ENCODE data around the gene CCDC3.

CCDC3 gene

DNA sequence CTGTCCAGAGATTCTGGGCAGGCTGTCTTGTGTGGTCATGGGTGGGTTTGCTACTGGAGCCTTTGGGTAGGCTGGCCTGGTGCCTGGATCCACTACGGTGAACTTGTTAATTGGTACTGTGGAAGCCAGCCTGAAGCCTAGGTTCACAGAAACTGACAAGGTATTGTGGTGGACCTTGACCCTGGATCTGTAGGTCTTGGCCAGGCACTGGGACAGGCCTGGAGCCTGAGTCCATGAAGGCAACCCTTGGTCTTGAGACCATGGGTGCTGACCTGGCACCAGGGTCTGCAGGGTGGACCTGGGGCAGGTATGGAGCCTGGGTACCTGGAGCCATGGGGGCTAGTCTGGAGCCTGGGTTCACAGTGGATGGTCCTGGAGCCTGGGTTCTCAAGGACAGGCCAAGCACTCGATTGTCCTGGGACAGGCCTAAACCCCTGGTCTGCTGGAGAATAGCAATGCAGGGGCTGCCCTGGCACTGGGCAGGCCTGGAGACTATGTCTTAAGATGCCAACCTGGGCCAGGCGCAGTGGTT is 85.8 kb downstream of the CCDC3 start:
- no peak overlapping the region for H3K9ac ChIP-seq
- no peaks in the 10 kb centered on the region for H4K20me1 ChIP-seq
- H3K27ac ChIP-seq: no peak overlapping the region
- peaks cover 0 to 8% (median 0%) of the 10 kb centered on the region in 11 experiments; a peak in 3 of 22 replicates for H3K9me3 ChIP-seq (replicated peaks in 1 of 11)
- no peak overlapping the region for H3K4me3 ChIP-seq
- H3K27me3 ChIP-seq: no peaks in the 10 kb centered on the region
- TF ChIP-seq Cebpa-rat (IDR thresholded peaks at IDR 0.05): no peak
- no peaks in the 10 kb centered on the region for H3K36me3 ChIP-seq
- no peaks in the 10 kb centered on the region for H3K4me1 ChIP-seq
- no peak overlapping the region for H3K4me2 ChIP-seq

DNA sequence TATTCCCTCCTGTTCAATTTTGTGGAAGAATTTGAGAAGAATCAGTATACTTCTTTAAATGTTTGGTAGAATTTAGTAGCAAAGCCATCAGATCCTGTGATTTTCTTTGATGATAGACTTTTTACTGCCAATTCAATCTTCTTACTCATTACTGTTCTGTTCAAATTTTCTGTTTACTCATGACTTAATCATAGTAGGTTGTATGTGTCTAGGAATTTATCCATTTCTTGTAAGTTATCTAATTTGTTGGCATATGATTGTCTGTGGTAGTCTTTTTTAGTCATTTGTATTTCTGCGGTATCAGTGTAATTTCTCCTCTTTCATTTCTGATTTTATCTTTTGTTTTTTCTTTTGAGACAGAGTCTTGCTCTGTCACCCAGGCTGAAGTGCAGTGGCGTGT is 87.4 kb downstream of the CCDC3 start:
- Histone ChIP-seq H3K4me3 (no peak overlapping the region), H3K4me2 (no peak overlapping the region), H3K9ac (no peak overlapping the region), H3K4me1 (no peaks in the 10 kb centered on the region), H3K27ac (no peak overlapping the region), H3K27me3 (no peaks in the 10 kb centered on the region), H3K36me3 (no peaks in the 10 kb centered on the region), H3K9me3 (replicated peaks in 1 of 11) (peaks cover 0 to 8% (median 0%) of the 10 kb centered on the region in 11 experiments; a peak in 3 of 22 replicates), H4K20me1 (no peaks in the 10 kb centered on the region)
- no peak for TF ChIP-seq Cebpa-rat (IDR thresholded peaks at IDR 0.05)

DNA sequence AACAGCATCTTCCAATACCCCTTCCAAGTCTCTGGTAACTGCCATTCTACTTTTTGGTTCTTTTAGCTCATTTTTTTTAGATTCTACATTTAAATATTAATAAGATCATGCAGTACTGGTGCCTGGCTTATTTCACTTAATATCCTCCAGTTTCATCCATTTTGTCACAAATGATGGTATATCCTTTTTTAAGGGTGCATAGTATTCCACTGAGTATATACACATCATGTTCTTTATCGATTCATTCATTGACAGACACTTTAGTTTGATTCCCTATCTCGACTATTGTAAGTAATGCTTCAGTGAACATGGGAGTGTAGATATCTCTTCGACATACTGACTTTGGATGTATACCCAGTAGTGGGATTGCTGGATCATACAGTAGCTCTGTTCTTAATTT is 89.7 kb downstream of the CCDC3 start:
- H3K27me3 ChIP-seq: no peaks in the 10 kb centered on the region

DNA sequence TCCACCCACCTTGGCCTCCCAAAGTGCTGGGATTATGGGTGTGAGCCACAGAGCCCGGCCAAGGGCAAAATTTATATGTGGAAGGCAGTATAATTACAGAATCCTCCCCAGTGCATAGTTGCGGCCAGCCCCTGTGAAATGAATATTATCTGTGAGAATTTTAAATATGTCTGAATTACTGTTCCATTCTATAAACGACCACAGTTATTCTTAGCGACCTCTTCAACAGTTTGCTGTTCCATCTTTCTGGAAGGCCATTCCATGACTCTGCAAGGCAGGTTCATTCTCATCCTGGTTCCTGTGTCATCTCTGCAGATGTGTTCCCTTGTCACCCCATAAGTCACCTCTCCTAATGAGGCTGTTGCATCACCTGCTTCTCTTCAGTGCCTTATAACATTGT is 90.7 kb downstream of the CCDC3 start:
- H3K4me2 ChIP-seq: no peak overlapping the region
- H3K4me3 ChIP-seq: no peak overlapping the region
- H3K27me3 ChIP-seq: no peaks in the 10 kb centered on the region
- no peaks in the 10 kb centered on the region for H4K20me1 ChIP-seq
- no peak for TF ChIP-seq Cebpa-rat (IDR thresholded peaks at IDR 0.05)
- H3K9me3 ChIP-seq (replicated peaks in 1 of 11): peaks cover 0 to 5% (median 0%) of the 10 kb centered on the region in 11 experiments; a peak in 2 of 22 replicates
- H3K36me3 ChIP-seq: no peaks in the 10 kb centered on the region
- H3K9ac ChIP-seq: no peak overlapping the region
- H3K27ac ChIP-seq: no peak overlapping the region
- H3K4me1 ChIP-seq: no peaks in the 10 kb centered on the region

More for the DNA sequence above, 89.7 kb downstream of the CCDC3 start:
- H3K9me3 ChIP-seq (replicated peaks in 1 of 11): peaks cover 0 to 8% (median 0%) of the 10 kb centered on the region in 11 experiments; a peak in 3 of 22 replicates
- no peak overlapping the region for H3K27ac ChIP-seq
- no peaks in the 10 kb centered on the region for H4K20me1 ChIP-seq
- TF ChIP-seq Cebpa-rat (IDR thresholded peaks at IDR 0.05): no peak
- no peak overlapping the region for H3K4me2 ChIP-seq
- H3K4me1 ChIP-seq: no peaks in the 10 kb centered on the region
- H3K9ac ChIP-seq: no peak overlapping the region
- H3K4me3 ChIP-seq: no peak overlapping the region
- H3K36me3 ChIP-seq: no peaks in the 10 kb centered on the region

DNA sequence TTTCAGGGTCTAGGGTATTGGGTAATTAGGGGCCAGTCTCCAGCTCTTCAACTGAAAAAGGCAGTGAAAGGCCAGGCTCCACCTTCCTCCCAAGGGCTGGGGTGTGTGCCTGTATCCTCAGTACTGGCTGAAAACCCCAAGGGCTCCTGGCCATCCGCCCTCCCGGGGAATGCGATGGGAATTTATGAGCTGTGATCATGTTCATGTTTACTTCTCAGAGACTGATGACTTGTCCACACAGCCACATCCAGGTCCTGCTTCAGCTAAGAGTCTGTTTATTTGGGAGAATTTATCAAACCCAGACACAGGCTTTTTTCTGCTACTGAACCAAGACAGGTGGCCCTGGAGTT is 91.7 kb downstream of the CCDC3 start:
- H3K9me3 ChIP-seq (replicated peaks in 1 of 11): peaks cover 0 to 5% (median 0%) of the 10 kb centered on the region in 11 experiments; a peak in 2 of 22 replicates
- H3K27ac ChIP-seq: no peak overlapping the region
- H3K27me3 ChIP-seq: no peaks in the 10 kb centered on the region
- no peak overlapping the region for H3K4me2 ChIP-seq
- H3K36me3 ChIP-seq: no peaks in the 10 kb centered on the region
- no peak overlapping the region for H3K4me3 ChIP-seq
- TF ChIP-seq Cebpa-rat (IDR thresholded peaks at IDR 0.05): no peak
- no peaks in the 10 kb centered on the region for H4K20me1 ChIP-seq
- H3K9ac ChIP-seq: no peak overlapping the region
- H3K4me1 ChIP-seq: no peaks in the 10 kb centered on the region

DNA sequence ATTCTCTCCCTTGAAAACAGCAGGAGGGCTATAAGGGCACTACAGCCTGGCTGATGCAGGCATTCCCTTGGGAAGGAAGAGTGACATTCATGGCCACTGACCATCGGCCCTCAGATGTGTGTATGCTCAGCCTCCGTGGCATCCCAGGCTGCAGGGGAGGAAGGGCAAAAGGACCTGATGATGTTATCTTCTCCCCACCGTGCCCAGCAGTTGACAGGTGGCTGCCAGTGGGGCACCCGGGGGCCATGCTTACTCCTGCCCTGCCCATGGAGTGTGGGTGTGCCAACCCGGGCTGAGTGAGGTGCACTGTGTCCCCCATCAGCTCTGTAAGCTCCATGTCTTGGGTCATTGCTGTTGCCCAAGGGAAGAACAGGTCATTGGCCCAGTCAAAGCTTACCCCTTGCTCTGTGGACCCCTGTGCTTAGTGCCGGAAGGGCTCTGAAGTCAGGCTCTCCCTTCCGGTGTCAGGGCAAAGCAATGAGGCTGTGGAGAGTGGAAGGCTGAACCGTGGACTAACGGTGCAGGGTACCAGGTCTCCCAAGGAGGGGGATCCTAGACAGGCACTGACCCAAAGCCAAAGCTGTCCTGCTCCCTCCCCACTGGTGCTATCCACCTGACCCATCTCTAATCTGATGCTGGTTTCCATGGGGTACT is 92.2 kb downstream of the CCDC3 start:
- Histone ChIP-seq H4K20me1 (no peaks in the 10 kb centered on the region), H3K4me2 (no peak overlapping the region), H3K27me3 (no peaks in the 10 kb centered on the region), H3K27ac (no peak overlapping the region), H3K36me3 (no peaks in the 10 kb centered on the region), H3K4me3 (no peak overlapping the region), H3K4me1 (no peaks in the 10 kb centered on the region), H3K9me3 (replicated peaks in 1 of 11) (peaks cover 0 to 5% (median 0%) of the 10 kb centered on the region in 11 experiments; a peak in 2 of 22 replicates), H3K9ac (no peak overlapping the region)
- TF ChIP-seq Cebpa-rat (IDR thresholded peaks at IDR 0.05): no peak

DNA sequence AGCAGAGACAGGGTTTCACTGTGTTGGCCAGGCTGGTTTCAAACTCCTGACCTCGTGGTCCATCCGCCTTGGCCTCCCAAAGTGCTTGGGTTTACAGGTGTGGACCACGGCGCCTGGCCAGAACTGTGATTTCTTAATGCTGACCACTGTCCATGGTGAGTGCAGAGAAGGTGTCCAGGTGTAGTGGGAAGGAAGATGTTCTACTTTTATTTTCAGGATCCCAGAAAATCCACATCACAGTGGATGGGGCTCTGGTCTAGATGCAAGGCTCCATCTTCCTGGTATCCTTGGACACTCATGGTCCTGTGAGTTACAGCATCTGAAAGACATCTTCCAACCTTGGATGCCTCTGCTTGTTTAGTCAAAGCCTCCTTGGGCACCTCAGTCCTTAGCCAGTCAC is 92.7 kb downstream of the CCDC3 start:
- no peaks in the 10 kb centered on the region for H3K4me1 ChIP-seq
- no peaks in the 10 kb centered on the region for H3K27me3 ChIP-seq
- no peak overlapping the region for H3K4me3 ChIP-seq
- no peaks in the 10 kb centered on the region for H4K20me1 ChIP-seq
- H3K27ac ChIP-seq: no peak overlapping the region
- H3K9ac ChIP-seq: no peak overlapping the region
- peaks cover 0 to 5% (median 0%) of the 10 kb centered on the region in 11 experiments; a peak in 2 of 22 replicates for H3K9me3 ChIP-seq (replicated peaks in 1 of 11)
- TF ChIP-seq Cebpa-rat (IDR thresholded peaks at IDR 0.05): no peak
- H3K4me2 ChIP-seq: no peak overlapping the region
- H3K36me3 ChIP-seq: no peaks in the 10 kb centered on the region

DNA sequence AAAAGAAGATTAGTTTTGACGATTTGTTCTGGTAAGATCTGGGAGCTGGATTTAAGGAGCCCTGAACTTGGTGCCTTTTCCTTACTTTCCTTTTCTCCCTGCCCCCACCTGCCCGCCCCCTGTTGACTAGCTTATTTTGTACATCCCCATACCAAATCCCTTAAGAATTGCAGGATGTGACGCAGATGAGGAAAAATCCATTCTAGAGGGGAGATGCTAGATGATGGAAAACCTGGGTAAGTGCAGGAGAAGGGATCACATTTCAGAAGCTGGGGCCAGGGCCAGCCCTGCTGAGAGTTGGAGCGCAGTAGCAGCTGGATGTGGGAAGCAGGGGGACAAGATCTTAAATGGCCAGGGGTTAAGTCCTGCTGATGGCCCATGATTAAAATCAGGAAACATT is 93.9 kb downstream of the CCDC3 start:
- Histone ChIP-seq H3K27ac (no peak overlapping the region), H4K20me1 (no peaks in the 10 kb centered on the region), H3K4me2 (no peak overlapping the region), H3K36me3 (no peaks in the 10 kb centered on the region), H3K27me3 (no peaks in the 10 kb centered on the region), H3K4me1 (no peaks in the 10 kb centered on the region), H3K9ac (no peak overlapping the region), H3K4me3 (no peak overlapping the region), H3K9me3 (replicated peaks in 1 of 11) (peaks cover 0 to 5% (median 0%) of the 10 kb centered on the region in 11 experiments; a peak in 2 of 22 replicates)
- no peak for TF ChIP-seq Cebpa-rat (IDR thresholded peaks at IDR 0.05)

DNA sequence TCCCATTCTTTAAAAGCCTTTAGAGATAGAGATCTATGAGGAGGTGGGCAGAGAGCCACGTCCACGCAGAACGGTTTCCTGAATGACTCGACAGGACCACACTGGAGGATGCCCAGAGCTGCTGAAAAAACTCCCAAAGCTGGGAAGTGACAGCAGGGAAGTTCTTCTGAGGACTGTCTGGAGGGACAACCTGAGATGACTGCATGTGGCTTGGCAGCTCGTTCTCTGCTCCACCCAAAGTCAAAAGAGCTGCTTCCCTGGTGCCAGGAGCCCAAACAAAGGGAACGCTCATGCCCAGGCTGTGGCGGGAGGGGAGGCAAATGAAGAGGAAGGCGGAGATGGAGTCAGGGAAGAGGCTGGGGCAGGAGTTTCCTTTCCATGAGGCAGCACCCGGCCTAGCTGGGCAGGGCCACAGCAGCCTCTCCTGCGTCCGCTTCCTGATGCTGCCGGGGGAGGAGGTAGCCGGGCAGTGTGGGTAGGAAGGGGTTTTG is 95.4 kb downstream of the CCDC3 start:
- H3K36me3 ChIP-seq: no peaks in the 10 kb centered on the region
- TF ChIP-seq Cebpa-rat (IDR thresholded peaks at IDR 0.05): no peak
- no peaks in the 10 kb centered on the region for H3K4me1 ChIP-seq
- H3K27me3 ChIP-seq: no peaks in the 10 kb centered on the region
- no peak overlapping the region for H3K4me3 ChIP-seq
- H3K9ac ChIP-seq: no peak overlapping the region
- no peaks in the 10 kb centered on the region for H4K20me1 ChIP-seq
- no peaks in the 10 kb centered on the region for H3K9me3 ChIP-seq (replicated peaks in 1 of 11)
- H3K27ac ChIP-seq: no peak overlapping the region
- no peak overlapping the region for H3K4me2 ChIP-seq

DNA sequence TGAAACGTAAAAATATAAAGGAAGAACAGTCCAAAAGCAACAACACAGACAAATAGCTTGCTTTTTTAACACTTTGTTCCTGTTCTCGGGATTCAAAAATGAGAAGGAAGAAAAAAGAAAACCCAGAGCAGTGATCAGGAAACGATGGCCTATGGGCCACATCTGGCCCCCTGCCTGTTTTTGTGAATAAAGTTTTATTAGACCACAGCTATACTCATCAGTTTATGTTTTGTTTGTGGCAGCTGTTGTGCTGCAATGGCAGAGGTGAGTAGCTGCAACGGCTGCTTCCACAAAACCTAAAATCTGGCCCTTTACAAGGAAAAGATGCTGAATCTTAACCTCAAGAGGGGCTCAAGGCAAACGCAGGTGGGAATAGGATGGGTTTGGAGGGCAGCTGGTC is 96.4 kb downstream of the CCDC3 start:
- Histone ChIP-seq H4K20me1 (no peaks in the 10 kb centered on the region), H3K4me2 (no peak overlapping the region), H3K9me3 (replicated peaks in 1 of 11) (no peaks in the 10 kb centered on the region), H3K4me1 (no peaks in the 10 kb centered on the region), H3K27me3 (no peaks in the 10 kb centered on the region), H3K9ac (no peak overlapping the region), H3K27ac (no peak overlapping the region), H3K36me3 (no peaks in the 10 kb centered on the region), H3K4me3 (no peak overlapping the region)
- TF ChIP-seq Cebpa-rat (IDR thresholded peaks at IDR 0.05): no peak
